K562 (cell line): Measurements from ENCODE around the gene OTULINL. TPM values are rescaled to one million over a fixed set of nuclear protein-coding genes. Genes with fewer than 3 reads are reported as not detected.

Source experiments
- DIDO1 ChIP-seq: fragments of 450-650 bp; IDR thresholded peaks from 2 replicates; pipeline ENCODE4 v1.6.1; 2016; ENCODE audit warnings: low read depth, missing biosample characterization, missing genetic modification characterization
- EP400 ChIP-seq: fragments of 450-650 bp; IDR thresholded peaks from 2 replicates; pipeline ENCODE4 v1.6.1; 2017; ENCODE audit warnings: antibody characterized with exemption, mild to moderate bottlenecking, moderate library complexity
- FOXJ2 ChIP-seq: fragments of 200-800 bp; sonication (Bioruptor generic); IDR thresholded peaks from 2 replicates; pipeline ENCODE4 v1.6.1; 2016; ENCODE audit warnings: missing genetic modification characterization, missing compliant biosample characterization
- GABPB2 ChIP-seq: fragments of 250-450 bp; sonication (Bioruptor Pico); conservative IDR thresholded peaks from 2 replicates; pipeline ENCODE4 v1.5.1; 2021; ENCODE audit warnings: mild to moderate bottlenecking
- ILF3 ChIP-seq: fragments of 450-650 bp; IDR thresholded peaks from 2 replicates; pipeline ENCODE4 v1.6.1; 2018; ENCODE audit warnings: antibody characterized with exemption, mild to moderate bottlenecking, moderate library complexity, borderline replicate concordance
- NFIC ChIP-seq: fragments of 450-650 bp; IDR thresholded peaks from 2 replicates; pipeline ENCODE4 v1.6.1; 2017; ENCODE audit warnings: mild to moderate bottlenecking, inconsistent platforms
- PCBP1 ChIP-seq: fragments of 200-400 bp; formaldehyde crosslinking; IDR thresholded peaks from 2 replicates; pipeline ENCODE4 v1.6.1; 2018; ENCODE audit warnings: mild to moderate bottlenecking, low read depth, low read length; ENCODE audit not compliant: poor library complexity, severe bottlenecking
- PHF8 ChIP-seq: fragments of 200-600 bp; sonication (generic); IDR thresholded peaks from 2 replicates; pipeline ENCODE4 v1.6.1; 2012; ENCODE audit warnings: mixed run types, mild to moderate bottlenecking, inconsistent platforms, low read length, moderate library complexity, borderline replicate concordance
- RFX5 ChIP-seq: IDR thresholded peaks from 2 replicates; pipeline ENCODE4 v1.6.1; 2011; ENCODE audit warnings: low read depth, mild to moderate bottlenecking, improper control_type of control experiment, low read length
- ZNF655 ChIP-seq: fragments of 250-450 bp; sonication (Bioruptor Pico); IDR thresholded peaks from 2 replicates; pipeline ENCODE4 v1.5.0; 2021
- polyA plus RNA-seq, 8 experiments: library from polyadenylated mRNA; depleted of rRNA in 4 of 8; stranded (reverse) in 5 of 8; unstranded in 3 of 8; fragments of >200 nt; fragmentation: Nextera tagmentation in 2 of 8; fragmentation: Illumina TruSeq in 1 of 8; extraction: Ambion mirVana in 2 of 8; extraction: Trizol in 1 of 8; gene quantifications; 2 replicates each; pipeline versions ENCODE4 v1.2.1 to v1.2.3, GENCODE V29; 2011 to 2014; ENCODE audit warnings: inconsistent platforms in 1 of 8, missing spikeins in 1 of 8
- total RNA-seq, 7 experiments: library from RNA; depleted of rRNA in 6 of 7; stranded (reverse); fragments of >200 nt in 6 of 7; fragmentation: Illumina TruSeq in 2 of 7; extraction: Trizol in 2 of 7; gene quantifications; 2 replicates each; pipeline versions ENCODE4 v1.2.1 to v1.2.3, GENCODE V29; 2011 to 2021; ENCODE audit warnings: low replicate concordance in 1 of 7
- TF ChIP-seq, protein P1 (sequence below): fragments of 450-650 bp; IDR thresholded peaks from 2 replicates; pipeline ENCODE4 v1.6.1; 2016; ENCODE audit warnings: low read depth
- TF ChIP-seq, protein P2 (sequence below): fragments of 250-450 bp; sonication (Bioruptor Pico); IDR thresholded peaks from 2 replicates; pipeline ENCODE4 v1.9.0; 2021; ENCODE audit warnings: mild to moderate bottlenecking

OTULINL gene
- total and polyA plus RNA-seq, 9 of the 15 experiments (the other 6 are each of a cell fraction or from before 2014, with no cell fraction given), result 0.13 to 0.18 TPM; not detected in 7

GRCh38 chr5:14599476-14600127 is 18.0 kb downstream of the OTULINL start (continued):
- TF ChIP-seq, protein P1, sequence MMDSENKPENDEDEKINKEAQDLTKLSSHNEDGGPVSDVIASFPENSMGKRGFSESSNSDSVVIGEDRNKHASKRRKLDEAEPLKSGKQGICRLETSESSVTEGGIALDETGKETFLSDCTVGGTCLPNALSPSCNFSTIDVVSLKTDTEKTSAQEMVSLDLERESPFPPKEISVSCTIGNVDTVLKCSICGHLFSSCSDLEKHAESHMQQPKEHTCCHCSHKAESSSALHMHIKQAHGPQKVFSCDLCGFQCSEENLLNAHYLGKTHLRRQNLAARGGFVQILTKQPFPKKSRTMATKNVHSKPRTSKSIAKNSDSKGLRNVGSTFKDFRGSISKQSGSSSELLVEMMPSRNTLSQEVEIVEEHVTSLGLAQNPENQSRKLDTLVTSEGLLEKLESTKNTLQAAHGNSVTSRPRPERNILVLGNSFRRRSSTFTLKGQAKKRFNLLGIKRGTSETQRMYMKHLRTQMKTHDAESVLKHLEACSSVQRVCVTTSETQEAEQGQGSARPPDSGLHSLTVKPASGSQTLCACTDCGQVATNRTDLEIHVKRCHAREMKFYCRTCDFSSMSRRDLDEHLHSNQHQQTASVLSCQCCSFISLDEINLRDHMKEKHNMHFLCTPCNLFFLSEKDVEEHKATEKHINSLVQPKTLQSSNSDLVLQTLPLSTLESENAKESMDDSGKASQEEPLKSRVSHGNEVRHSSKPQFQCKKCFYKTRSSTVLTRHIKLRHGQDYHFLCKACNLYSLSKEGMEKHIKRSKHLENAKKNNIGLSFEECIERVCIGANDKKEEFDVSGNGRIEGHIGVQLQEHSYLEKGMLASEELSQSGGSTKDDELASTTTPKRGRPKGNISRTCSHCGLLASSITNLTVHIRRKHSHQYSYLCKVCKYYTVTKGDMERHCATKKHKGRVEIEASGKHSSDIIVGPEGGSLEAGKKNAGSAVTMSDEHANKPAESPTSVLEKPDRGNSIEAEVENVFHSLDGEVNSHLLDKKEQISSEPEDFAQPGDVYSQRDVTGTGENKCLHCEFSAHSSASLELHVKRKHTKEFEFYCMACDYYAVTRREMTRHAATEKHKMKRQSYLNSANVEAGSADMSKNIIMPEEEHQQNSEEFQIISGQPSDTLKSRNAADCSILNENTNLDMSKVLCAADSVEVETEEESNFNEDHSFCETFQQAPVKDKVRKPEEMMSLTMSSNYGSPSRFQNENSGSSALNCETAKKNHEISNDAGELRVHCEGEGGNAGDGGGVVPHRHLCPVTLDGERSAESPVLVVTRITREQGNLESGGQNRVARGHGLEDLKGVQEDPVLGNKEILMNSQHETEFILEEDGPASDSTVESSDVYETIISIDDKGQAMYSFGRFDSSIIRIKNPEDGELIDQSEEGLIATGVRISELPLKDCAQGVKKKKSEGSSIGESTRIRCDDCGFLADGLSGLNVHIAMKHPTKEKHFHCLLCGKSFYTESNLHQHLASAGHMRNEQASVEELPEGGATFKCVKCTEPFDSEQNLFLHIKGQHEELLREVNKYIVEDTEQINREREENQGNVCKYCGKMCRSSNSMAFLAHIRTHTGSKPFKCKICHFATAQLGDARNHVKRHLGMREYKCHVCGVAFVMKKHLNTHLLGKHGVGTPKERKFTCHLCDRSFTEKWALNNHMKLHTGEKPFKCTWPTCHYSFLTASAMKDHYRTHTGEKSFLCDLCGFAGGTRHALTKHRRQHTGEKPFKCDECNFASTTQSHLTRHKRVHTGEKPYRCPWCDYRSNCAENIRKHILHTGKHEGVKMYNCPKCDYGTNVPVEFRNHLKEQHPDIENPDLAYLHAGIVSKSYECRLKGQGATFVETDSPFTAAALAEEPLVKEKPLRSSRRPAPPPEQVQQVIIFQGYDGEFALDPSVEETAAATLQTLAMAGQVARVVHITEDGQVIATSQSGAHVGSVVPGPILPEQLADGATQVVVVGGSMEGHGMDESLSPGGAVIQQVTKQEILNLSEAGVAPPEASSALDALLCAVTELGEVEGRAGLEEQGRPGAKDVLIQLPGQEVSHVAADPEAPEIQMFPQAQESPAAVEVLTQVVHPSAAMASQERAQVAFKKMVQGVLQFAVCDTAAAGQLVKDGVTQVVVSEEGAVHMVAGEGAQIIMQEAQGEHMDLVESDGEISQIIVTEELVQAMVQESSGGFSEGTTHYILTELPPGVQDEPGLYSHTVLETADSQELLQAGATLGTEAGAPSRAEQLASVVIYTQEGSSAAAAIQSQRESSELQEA, result no peak
- TF ChIP-seq FOXJ2 (tag) (no peak), NFIC (no peak), GABPB2 (CRISPR knock-in tag) (no peak), RFX5 (no peak), PCBP1 (no peak), PHF8 (no peak), EP400 (no peak), ILF3 (no peak), ZNF655 (no peak), DIDO1 (tag) (no peak)
- TF ChIP-seq, protein P2, sequence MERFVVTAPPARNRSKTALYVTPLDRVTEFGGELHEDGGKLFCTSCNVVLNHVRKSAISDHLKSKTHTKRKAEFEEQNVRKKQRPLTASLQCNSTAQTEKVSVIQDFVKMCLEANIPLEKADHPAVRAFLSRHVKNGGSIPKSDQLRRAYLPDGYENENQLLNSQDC (CRISPR knock-in tag), result no peak
